ENCODE data around the gene URB1.

The URB1 gene

GRCh38 chr21:32351428-32351827, 41.4 kb downstream of the URB1 start:
- no peak overlapping the region for H3K4me3 ChIP-seq (ENCODE audit: low read depth, low read length)
- no peak for DNase-seq (ENCODE audit: low read depth)

GRCh38 chr21:32350981-32351380, 41.8 kb downstream of the URB1 start:
- DNase-seq (ENCODE audit: low read depth) = no peak
- H3K4me3 ChIP-seq (ENCODE audit: low read depth, low read length) = no peak overlapping the region

- DNase-seq (ENCODE audit: low read depth) = no peak
- H3K4me3 ChIP-seq (ENCODE audit: low read depth, low read length) = no peak overlapping the region
These were observed 42.4 kb downstream of the URB1 start for GRCh38 chr21:32350211-32350980.

GRCh38 chr21:32349333-32349944, 43.4 kb downstream of the URB1 start:
- DNase-seq (ENCODE audit: low read depth) = no peak
- H3K4me3 ChIP-seq (ENCODE audit: low read depth, low read length) = no peak overlapping the region

- no peak overlapping the region for H3K4me3 ChIP-seq (ENCODE audit: low read depth, low read length)
- DNase-seq (ENCODE audit: low read depth) = no peak
These were observed 44.0 kb downstream of the URB1 start for GRCh38 chr21:32348604-32349332.

- H3K4me3 ChIP-seq (ENCODE audit: low read depth, low read length) = no peak overlapping the region
- DNase-seq (ENCODE audit: low read depth) = no peak
These were observed 44.8 kb downstream of the URB1 start for GRCh38 chr21:32347977-32348376.

- no peak overlapping the region for H3K4me3 ChIP-seq (ENCODE audit: low read depth, low read length)
- DNase-seq (ENCODE audit: low read depth) = no peak
These were observed 45.5 kb downstream of the URB1 start for GRCh38 chr21:32347351-32347750.

GRCh38 chr21:32346951-32347350, 45.9 kb downstream of the URB1 start:
- H3K4me3 ChIP-seq (ENCODE audit: low read depth, low read length) = no peak overlapping the region
- DNase-seq (ENCODE audit: low read depth) = no peak

GRCh38 chr21:32340863-32341848, 51.7 kb downstream of the URB1 start:
- H3K4me3 ChIP-seq (ENCODE audit: low read depth, low read length) = no peak overlapping the region
- DNase-seq (ENCODE audit: low read depth) = no peak

GRCh38 chr21:32338209-32338921, 54.4 kb downstream of the URB1 start:
- no peak overlapping the region for H3K4me3 ChIP-seq (ENCODE audit: low read depth, low read length)
- DNase-seq (ENCODE audit: low read depth) = no peak

- H3K4me3 ChIP-seq (ENCODE audit: low read depth, low read length) = no peak overlapping the region
- no peak for DNase-seq (ENCODE audit: low read depth)
These were observed 55.6 kb downstream of the URB1 start for GRCh38 chr21:32337206-32337605.

- no peak for DNase-seq (ENCODE audit: low read depth)
- no peak overlapping the region for H3K4me3 ChIP-seq (ENCODE audit: low read depth, low read length)
These were observed 56.1 kb downstream of the URB1 start for GRCh38 chr21:32336711-32337110.

GRCh38 chr21:32335601-32336575, 56.9 kb downstream of the URB1 start:
- no peak overlapping the region for H3K4me3 ChIP-seq (ENCODE audit: low read depth, low read length)
- DNase-seq (ENCODE audit: low read depth) = no peak

GRCh38 chr21:32334980-32335531, 57.8 kb downstream of the URB1 start:
- DNase-seq (ENCODE audit: low read depth) = no peak

GRCh38 chr21:32333953-32334673, 58.7 kb downstream of the URB1 start:
- H3K4me3 ChIP-seq (ENCODE audit: low read depth, low read length) = no peak overlapping the region
- DNase-seq (ENCODE audit: low read depth) = no peak

More at GRCh38 chr21:32334980-32335531, 57.8 kb downstream of the URB1 start:
- H3K4me3 ChIP-seq (ENCODE audit: low read depth, low read length) = no peak overlapping the region

- no peak overlapping the region for H3K4me3 ChIP-seq (ENCODE audit: low read depth, low read length)
- DNase-seq (ENCODE audit: low read depth) = no peak
These were observed 60.3 kb downstream of the URB1 start for GRCh38 chr21:32332463-32332951.
